Globus pallidus (tissue), 1 donor: ENCODE data around the gene HIVEP2.
A peak's percentile ranks its signal among the peaks of the same experiment; 100 is the strongest.

ENCODE experiments used
- DNase-seq: peaks from one replicate; pipeline ENCODE4 v3.0.0-alpha.2; 2015; ENCODE audit warnings: low spot score

Gene HIVEP2

DNA sequence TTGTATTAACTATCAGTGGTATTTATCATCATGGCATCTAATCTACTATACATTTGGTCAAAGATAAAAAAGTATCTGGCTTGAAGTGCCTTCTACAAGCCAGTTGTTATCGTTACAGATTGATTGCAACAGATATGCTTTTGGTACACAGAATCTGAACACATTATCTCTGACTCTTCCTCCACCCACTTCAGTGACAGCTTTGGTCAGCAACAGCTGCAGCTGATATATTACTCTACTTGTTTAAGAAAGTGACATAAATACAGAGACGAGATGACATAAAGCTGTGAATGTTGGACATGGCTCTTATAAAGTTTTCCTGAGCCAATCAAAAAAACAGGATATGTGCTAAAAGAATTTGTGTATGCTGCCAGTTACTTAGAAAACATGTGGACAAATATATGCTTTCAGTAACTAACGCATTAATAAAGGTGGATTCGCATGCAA, 77.6 kb downstream of the HIVEP2 start:
- DNase-seq: no peak

DNA sequence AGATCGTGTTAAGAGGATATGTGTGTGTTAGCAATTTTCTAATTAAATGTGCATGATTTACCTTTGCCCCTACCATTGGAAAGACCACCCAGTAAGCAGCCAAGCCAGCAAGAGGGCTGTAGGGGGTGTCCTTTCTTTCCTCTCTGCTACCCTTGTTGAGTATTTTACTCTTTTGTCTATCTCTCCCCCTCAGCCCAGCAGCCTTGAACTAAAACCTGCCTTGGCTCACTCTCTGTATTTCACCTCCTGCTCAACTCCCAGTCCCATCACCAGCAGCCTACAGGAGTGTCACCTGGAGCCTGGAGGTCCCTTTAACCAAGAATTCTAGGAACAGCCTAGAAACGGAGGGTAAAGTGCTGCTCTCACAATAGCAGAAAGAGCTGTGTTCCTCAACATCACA, 81.0 kb downstream of the HIVEP2 start:
- no peak for DNase-seq

GRCh38 chr6:142861711-142862110, 83.3 kb downstream of the HIVEP2 start:
- no peak for DNase-seq

DNA sequence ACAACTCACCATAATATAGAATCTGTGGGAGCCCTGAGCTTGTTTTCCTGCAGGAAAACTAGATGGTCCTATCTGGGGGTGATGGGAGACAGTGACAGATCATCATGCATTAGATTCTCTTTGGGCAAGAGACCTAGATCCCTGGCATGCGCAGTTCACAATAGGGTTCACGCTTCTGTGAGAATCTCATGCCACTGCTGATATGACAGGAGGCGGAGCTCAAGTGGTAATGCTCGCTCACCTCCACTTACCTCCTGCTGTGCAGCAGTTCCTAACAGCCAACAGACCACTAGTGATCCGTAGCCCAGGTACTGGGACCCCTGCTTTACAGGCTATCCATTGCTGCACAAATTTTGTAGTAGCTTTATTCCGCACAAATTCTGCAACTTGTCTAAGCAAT, 84.5 kb downstream of the HIVEP2 start:
- DNase-seq: no peak

- DNase-seq: no peak
Observed at GRCh38 chr6:142857796-142858555, 87.0 kb downstream of the HIVEP2 start.

- DNase-seq: peak; percentile 67
Observed at GRCh38 chr6:142857233-142857761, 87.7 kb downstream of the HIVEP2 start.

DNA sequence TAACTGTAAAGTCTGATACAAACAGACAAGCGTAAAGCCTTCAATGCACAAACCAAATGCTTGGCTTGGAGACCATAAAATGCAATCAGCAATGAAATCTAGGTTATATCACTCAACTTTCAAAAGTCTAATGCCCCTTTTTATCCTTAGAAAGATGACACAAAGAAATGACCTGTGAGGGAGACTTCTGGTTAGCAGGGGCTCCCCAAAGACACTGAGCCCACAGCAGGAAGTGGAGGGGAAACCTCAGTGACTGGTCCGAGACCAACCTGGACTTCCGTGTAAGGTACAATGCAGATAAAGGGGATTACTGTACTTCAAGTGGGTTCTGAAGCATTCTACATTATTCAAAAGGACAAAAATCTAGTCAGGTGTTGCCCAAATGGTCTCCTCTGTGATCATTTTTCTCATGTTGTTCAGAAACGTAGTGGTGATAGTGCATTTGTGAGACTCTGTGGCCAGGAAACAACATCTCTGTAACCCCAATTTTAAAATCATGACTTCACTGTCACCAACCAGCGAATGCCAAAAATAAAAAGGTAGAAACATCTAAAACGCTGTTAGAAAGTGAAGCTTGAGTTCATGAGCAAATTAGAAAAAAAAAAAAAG, 88.2 kb downstream of the HIVEP2 start:
- no peak for DNase-seq

GRCh38 chr6:142855893-142856623, 88.9 kb downstream of the HIVEP2 start:
- no peak for DNase-seq

- no peak for DNase-seq
Observed at GRCh38 chr6:142854589-142855488, 90.1 kb downstream of the HIVEP2 start.

DNA sequence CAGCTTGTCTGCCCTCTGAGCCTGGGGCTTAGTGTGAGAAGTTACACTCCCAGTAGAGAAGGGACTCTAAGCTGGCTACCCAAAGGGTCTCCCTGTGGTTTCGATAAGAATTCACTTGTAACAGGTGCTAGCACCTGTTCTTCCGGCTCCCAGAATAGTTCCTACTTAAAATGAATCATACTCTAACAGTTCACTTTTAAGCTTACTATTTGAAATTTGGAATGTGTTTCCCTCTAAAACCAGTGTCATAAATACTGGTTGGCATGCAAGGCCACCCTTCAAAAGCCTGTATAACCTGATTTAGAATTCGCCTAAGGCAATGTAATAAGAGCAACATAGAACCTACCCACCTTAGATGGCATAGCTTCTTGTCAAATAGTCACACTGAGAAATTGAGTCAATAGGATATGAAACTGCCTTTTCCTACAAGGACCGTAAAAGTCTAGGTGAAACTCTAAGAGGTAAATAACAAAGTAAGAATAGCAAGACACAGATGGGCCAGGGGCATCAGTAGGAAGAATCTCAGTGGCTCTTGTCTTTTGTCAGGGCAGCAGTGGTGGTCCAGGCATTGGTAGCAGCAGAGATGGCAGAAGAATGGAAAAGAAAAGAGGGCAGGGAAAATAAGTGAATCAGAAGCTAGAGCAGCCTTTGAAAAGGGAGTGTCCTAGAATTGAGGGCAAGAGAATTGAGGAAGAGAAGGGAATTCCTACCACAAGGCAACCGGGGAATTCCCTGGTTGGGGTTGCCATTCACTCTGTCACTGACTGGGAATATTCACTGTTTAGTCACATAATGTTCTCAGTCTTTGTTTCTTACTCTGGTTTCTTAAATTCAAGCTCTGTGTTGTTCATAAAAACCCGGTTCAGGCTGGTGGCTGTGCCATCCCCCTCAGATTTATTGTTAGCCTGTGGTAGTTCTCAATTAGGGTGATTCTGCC, 91.5 kb downstream of the HIVEP2 start:
- DNase-seq: no peak

- DNase-seq: no peak
Observed at GRCh38 chr6:142851601-142852000, 93.4 kb downstream of the HIVEP2 start.

DNA sequence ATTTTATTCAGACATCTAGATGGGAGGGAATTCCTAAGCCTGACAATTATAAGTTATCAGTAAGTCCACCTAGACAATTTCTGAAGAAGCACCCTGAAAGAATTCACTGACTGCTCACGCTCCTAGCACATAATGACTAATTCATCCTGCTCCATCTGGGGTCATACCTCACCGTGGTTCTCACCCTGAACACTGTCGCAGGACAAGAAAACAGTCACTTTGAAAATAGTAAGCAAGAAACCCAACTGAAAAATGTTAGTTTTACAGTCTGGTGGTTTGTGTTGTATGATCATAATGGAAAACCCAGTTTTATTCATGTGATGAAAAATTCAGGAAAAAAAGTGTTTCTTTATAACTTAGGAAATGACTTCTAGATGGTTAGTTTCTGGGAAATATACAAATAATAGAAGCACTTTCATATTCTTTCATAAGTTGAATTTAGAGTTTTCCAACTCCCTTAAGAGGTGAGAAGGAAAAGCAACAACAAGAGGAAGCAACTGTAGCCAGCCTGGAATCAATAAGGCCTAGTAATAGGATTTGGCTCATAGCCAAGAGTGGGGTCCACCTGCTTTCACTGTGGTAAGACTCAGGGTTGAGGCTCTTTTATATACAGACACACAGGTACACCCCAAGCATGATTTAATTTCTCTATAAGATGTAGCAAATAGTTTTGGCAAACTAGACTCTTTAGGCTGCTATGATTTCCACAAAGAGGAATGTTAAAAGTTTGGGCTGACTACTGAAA, 94.1 kb downstream of the HIVEP2 start:
- no peak for DNase-seq

- DNase-seq: no peak
Observed at GRCh38 chr6:142848976-142849375, 96.0 kb downstream of the HIVEP2 start.

GRCh38 chr6:142848156-142848555, 96.8 kb downstream of the HIVEP2 start:
- DNase-seq: no peak

DNA sequence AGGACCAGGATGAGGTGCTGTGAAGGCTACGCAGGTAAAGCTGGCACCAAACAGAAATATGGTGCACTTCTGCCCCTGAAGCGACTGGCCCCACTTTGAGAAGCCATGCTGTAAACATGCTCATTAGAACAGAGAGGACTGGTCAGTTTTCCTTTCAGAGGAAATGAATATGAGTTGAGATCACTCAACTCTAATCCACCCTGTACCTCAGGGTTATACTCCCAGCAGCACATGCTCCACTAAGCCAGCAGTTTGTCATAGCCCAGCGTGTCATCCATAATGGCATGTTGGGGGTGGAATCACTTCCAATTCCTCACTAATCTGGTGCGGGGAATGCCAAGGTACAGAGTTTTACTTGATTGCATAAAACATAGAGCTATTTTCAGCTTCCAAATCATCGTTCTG, 98.1 kb downstream of the HIVEP2 start:
- DNase-seq: no peak

DNA sequence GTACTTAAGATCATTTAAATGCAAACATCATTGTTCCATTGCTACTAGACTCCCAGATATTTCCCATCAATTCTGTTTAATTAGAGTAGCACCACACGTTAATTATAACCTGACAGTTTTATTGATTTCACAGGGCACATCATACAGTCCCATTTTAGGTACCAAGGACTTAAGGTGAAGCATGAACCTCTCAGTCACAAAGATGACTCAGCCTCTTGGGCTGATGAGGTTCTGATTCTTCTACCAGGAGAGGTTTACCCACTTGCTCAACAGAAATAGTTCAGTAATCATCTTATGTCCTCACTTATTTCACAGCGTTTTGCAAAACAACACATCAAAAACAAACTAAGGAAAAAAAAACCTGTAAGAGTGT, 98.5 kb downstream of the HIVEP2 start:
- no peak for DNase-seq

- peak; percentile 85 for DNase-seq
Observed at GRCh38 chr6:142845624-142846458, 99.1 kb downstream of the HIVEP2 start.

DNA sequence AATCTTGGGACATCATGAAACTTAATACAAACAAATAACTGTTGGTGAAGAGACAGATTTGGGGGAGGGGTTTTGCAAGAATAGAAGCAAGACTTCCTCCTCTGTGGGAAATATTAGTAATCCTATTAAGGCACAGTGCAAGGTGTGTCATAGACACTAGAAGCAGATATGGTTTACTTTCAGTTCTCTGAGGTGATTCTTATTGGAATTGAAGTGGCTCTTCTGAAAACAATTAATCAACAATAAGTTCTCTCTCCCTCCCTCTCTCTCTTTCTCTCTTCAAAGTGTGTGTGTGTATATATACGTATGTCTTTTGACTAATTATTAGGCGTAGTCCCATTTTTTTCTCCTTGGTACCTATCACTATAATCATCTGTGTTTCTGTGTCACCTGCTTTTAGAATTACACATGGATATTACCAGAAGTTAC, 99.8 kb downstream of the HIVEP2 start:
- no peak for DNase-seq
